Measurements from ENCODE around the gene TMEM31.

Gene TMEM31

DNA sequence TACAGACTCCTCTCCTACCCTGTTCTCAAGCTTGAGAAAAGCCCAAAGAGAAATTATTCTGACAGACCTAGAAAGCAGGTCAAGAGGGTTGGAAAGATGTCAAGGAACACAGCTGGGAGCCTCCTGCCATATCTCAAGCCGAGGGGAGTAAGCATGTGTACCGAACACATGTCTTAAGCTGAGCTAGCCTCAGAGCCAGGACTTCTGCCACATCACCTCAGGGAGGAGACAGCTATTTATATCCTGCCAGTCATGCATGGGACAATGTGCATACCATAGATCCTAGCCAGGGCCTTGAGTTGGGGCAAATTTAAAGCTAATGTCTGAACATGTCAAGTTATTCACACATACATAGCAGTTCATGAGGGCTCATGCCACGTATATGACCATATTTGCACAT lies 11.8 kb downstream of the TMEM31 start:
- no peak for DNase-seq (ENCODE audit: low read depth)
- H3K4me3 ChIP-seq (ENCODE audit: low read length): no peak overlapping the region
- TF ChIP-seq, protein P1, sequence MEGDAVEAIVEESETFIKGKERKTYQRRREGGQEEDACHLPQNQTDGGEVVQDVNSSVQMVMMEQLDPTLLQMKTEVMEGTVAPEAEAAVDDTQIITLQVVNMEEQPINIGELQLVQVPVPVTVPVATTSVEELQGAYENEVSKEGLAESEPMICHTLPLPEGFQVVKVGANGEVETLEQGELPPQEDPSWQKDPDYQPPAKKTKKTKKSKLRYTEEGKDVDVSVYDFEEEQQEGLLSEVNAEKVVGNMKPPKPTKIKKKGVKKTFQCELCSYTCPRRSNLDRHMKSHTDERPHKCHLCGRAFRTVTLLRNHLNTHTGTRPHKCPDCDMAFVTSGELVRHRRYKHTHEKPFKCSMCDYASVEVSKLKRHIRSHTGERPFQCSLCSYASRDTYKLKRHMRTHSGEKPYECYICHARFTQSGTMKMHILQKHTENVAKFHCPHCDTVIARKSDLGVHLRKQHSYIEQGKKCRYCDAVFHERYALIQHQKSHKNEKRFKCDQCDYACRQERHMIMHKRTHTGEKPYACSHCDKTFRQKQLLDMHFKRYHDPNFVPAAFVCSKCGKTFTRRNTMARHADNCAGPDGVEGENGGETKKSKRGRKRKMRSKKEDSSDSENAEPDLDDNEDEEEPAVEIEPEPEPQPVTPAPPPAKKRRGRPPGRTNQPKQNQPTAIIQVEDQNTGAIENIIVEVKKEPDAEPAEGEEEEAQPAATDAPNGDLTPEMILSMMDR (conservative IDR thresholded peaks at IDR 0.05; ENCODE audit: low read depth, low read length): no peak

DNA sequence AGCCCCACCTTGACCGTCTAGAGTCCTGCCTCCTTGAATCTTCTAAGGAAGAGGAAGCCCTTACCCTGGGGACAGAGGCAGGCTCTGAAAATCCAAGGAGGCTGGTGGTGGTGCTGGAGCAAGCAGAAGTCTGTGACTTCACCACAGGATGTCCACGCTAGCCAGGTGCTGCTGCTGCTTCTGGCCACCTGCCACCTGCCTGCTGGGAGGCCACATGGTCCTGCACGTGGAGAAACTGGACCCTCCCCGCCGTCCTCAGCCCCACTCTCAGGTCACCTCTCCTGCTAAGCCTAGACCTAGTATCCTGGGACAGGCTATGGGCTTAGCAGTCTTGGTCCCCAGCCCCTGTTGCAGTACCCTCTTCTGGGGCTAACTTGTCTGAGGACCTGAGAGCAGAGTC lies 15.8 kb downstream of the TMEM31 start:
- H3K4me3 ChIP-seq (ENCODE audit: low read length): no peak overlapping the region
- TF ChIP-seq, protein P1 (conservative IDR thresholded peaks at IDR 0.05; ENCODE audit: low read depth, low read length): no peak
- no peak for DNase-seq (ENCODE audit: low read depth)

DNA sequence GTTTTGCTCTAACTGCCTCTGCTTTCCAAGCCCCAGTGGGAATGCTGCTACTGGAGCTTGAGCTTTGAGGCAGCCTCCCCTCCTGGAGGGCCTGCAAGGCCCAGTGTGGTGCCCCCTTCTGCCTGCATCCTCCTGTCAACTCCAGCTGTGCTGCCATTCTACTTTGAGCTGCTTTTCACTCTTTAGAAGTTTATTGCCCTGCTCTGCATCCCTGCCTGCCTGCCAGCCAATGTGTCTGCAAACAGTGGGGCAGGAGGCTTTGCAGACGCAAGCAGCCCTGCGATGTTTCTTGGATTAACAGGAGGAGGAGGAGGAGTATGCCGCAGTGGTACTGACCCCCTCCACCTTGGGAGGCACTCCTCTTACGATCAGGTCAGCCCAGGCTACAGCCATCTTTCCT lies 16.4 kb downstream of the TMEM31 start:
- DNase-seq (ENCODE audit: low read depth): no peak
- no peak overlapping the region for H3K4me3 ChIP-seq (ENCODE audit: low read length)
- TF ChIP-seq, protein P1 (conservative IDR thresholded peaks at IDR 0.05; ENCODE audit: low read depth, low read length): no peak

DNA sequence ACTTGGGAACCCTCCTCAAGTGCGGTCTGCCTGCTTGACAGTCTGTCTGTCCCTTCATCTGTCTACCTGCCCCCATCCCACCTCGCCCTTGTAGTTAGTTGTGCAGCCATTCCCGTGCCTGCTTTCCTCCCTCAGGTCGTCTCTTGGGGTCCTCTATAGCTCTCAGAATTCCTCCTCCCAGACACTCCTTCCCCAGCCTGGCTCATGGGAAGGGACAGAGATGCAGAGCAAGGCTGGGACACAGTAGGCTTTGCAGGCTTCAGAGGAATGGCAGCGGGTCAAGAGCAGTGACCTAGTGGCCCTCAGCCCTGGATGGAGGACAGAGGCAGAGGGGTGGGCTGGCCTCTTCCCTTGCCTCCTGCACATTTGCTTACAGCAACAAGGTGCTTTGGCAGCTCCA lies 18.3 kb downstream of the TMEM31 start:
- no peak for DNase-seq (ENCODE audit: low read depth)
- TF ChIP-seq, protein P1 (conservative IDR thresholded peaks at IDR 0.05; ENCODE audit: low read depth, low read length): no peak
- no peak overlapping the region for H3K4me3 ChIP-seq (ENCODE audit: low read length)

DNA sequence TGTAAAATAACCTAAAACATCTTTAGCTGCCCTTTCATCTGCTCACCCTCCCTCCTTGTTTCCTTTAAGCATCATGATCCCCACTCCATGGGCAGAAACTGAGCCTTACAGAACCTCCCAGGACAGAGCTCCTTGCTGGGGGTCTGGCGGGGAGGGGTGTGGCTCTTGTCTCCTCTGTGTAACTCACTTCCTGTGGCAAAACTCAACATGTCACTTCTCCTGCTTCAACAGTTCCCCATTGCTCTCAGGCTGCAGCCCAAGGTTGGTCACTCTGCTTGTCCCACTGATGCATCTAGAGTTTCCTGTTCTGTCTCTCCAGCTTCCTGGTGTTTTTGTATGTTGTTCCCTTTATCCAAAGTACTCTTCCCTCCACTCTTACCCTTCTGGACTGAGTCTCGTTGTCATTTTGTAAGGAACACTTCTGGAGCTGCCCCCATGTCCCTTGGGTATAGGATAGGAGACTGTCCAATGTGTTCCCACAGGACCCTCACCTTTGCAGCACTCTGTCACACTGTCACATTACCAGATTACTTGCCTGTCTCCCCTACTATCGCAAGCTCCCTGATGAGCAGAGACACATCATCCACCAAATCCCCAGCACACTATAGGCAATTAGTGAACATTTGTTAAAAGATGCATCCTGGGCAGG lies 19.6 kb downstream of the TMEM31 start:
- no peak for DNase-seq (ENCODE audit: low read depth)
- no peak overlapping the region for H3K4me3 ChIP-seq (ENCODE audit: low read length)
- TF ChIP-seq, protein P1 (conservative IDR thresholded peaks at IDR 0.05; ENCODE audit: low read depth, low read length): no peak

DNA sequence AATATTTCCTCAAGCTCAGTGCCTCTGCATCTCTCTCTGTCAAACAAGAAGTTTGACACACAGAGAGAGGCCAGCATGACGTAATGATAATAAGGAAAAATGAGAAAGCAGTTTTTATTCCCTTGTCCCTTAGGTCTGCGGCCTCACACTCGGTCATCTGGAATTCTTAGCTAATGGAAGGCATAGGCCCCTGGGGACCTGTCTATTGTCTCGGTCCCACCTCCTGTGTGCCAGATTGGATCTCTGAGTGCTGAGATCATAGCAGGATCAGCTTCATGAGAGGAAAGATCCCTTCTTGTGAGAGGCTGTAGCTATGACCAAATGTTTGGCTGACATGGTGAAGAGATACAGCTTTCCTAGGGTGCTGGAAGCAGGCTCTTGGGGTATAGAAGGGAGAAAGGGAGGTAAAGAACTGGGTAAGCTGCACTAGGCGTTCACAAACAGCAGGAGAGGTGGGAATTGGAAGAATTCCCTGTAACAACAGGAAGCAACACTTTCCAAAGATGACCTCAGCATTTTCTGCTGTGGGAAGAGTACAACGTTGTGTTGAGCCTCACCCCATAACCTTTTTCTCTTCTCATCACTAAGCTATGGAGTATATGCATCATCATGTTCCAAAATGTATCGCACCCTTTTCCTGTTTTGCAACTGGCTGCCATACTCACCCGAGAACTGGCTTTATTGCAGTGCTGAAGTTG lies 20.2 kb downstream of the TMEM31 start:
- DNase-seq (ENCODE audit: low read depth): no peak
- H3K4me3 ChIP-seq (ENCODE audit: low read length): no peak overlapping the region
- TF ChIP-seq, protein P1 (conservative IDR thresholded peaks at IDR 0.05; ENCODE audit: low read depth, low read length): no peak

DNA sequence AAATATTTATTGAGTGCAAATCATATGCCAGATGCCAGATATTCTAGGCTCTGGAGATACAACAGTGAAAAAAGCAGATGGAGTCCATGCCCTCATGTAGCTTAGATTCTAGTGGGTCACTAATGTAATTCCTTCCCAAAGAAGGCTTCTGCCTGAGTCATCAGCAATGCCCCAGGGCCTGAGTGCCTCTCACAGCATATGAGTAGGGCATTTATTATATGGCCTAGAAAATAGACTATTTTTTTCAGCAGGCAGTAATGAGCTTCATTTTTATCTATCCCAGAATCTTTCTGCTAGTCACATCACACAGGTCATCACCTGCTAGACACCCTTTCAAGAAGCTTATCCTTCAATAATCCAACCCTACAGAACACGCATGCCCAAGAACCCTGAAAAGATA lies 22.3 kb downstream of the TMEM31 start:
- no peak for DNase-seq (ENCODE audit: low read depth)
- TF ChIP-seq, protein P1 (conservative IDR thresholded peaks at IDR 0.05; ENCODE audit: low read depth, low read length): no peak
- H3K4me3 ChIP-seq (ENCODE audit: low read length): no peak overlapping the region

All from retinal pigment epithelial cell (primary cell).